Esophagus muscularis mucosa (tissue), 4 donors: ENCODE measurements around the gene ALDH8A1. TPM values are rescaled to one million over a fixed set of nuclear protein-coding genes. Genes with fewer than 3 reads are reported as not detected.
A peak's percentile ranks its signal among the peaks of the same experiment; 100 is the strongest.

Source experiments
- DNase-seq: peaks from one replicate; pipeline ENCODE4 v3.0.0-alpha.2; 2017; ENCODE audit errors: extremely low spot score
- H3K27ac ChIP-seq, 4 donors: fragments of 200-600 bp; sonication (generic); replicated peaks in 1 of 4; 1 replicate in 3 of 4; 2 replicates in 1 of 4; pipeline ENCODE4 v1.5.1; 2016 to 2019; ENCODE audit warnings: mild to moderate bottlenecking in 1 of 4
- H3K27me3 ChIP-seq, 4 donors: fragments of 200-600 bp; sonication (generic); one replicate each; pipeline versions ENCODE4 v1.5.1 to v1.6.0; 2016 to 2019
- H3K36me3 ChIP-seq, 4 donors: fragments of 200-600 bp; sonication (generic); one replicate each; pipeline ENCODE4 v1.5.1; 2016 to 2019
- H3K4me1 ChIP-seq, 4 donors: fragments of 200-600 bp; sonication (generic); one replicate each; pipeline ENCODE4 v1.5.1; 2016 to 2019
- H3K4me3 ChIP-seq, 4 donors: fragments of 200-600 bp; sonication (generic); 1 replicate in 2 of 4; 2 replicates in 2 of 4; pipeline ENCODE4 v1.5.1; 2016 to 2019; ENCODE audit warnings: mild to moderate bottlenecking in 4 of 4, moderate library complexity in 1 of 4
- H3K9me3 ChIP-seq, 4 donors: fragments of 200-600 bp; sonication (generic); 1 replicate in 3 of 4; 2 replicates in 1 of 4; pipeline ENCODE4 v1.5.1; 2016 to 2019
- EP300 ChIP-seq: sonication (generic); formaldehyde crosslinking; IDR thresholded peaks from one replicate; pipeline ENCODE4 v1.6.1; 2017; ENCODE audit warnings: antibody characterized with exemption
- POLR2A ChIP-seq: fragments of 450-650 bp; IDR thresholded peaks from one replicate; pipeline ENCODE4 v1.6.1; 2017; ENCODE audit warnings: antibody characterized with exemption, moderate library complexity, mild to moderate bottlenecking, low read depth
- POLR2AphosphoS5 ChIP-seq, 2 donors: sonication (generic); formaldehyde crosslinking; IDR thresholded peaks; one replicate each; pipeline ENCODE4 v1.6.1; 2017; ENCODE audit warnings: antibody characterized with exemption in 2 of 2
- WGBS: methylation state at CpG from one replicate; pipeline ENCODE4 v1.1.5; 2018; 5-methylcytosine and 5-hydroxymethylcytosine counted together
- intact Hi-C: fragments of 100-400 bp; cut with DNase I; formaldehyde crosslinking; loops from one replicate; pipeline ENCODE4 v1.15.1; 2023
- total RNA-seq, 4 donors: library from RNA; depleted of rRNA; stranded (reverse); fragments of >200 nt; gene quantifications; one replicate each; pipeline versions ENCODE4 v1.1.0 to v1.2.1, GENCODE V29; 2016
- TF ChIP-seq, protein P1 (sequence below), 3 experiments: fragments of 200-600 bp in 2 of 3; fragments of 450-650 bp in 1 of 3; sonication (generic) in 2 of 3; IDR thresholded peaks; one replicate each; pipeline ENCODE4 v1.5.1; 2017 to 2019; ENCODE audit warnings: antibody characterized with exemption in 3 of 3, mild to moderate bottlenecking in 2 of 3, moderate library complexity in 1 of 3

The ALDH8A1 gene
- total RNA-seq, 4 donors from 2014 or later = 1.2 to 5.0 (median 2.0) TPM

DNA sequence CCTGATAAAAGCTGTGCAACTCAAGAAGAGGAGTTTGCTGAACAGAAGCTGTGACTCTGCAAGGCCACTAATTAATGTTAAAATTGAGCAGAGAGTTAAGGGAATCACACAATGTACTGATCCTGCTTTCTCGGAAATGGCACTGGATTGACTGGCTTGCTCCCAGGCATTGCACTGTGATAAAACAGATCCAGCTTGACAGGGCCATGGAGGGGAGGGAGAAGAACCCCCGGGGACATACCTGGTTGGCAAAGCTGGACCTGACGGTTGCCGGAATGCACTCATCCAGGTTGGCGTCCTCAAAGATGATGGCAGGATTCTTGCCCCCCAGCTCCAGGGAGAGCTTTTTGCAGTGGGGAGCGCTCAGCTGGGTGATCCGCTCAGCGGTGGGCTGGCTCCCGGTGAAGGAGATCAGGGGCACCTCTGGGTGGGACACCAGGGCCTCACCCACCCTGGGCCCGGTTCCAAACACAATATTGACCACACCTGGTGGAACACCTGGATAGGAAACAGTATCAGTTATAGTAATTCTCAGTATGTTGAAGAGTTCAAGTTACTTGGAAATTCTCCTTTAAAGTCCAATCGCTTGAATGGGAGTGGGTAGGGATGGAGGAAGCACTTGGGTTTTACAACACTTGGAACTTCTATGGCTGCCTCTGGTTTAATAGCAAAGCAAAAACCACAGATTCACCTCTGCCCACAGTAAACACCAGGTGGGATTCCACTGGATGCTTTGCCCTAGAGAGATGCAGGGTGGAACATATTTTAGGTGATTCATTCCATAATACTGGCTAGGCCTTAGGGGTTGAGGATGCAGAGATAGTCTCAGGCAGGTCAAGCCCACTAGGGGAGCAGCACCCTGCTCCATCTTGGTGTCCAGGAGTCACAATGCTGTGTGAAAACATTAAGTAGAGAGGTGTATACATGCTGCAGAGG lies 17.1 kb downstream of the ALDH8A1 start:
- intact Hi-C loops = no loop called here
- peak in 1 of 2 donors; percentile 37 for TF ChIP-seq POLR2AphosphoS5 (IDR thresholded peaks at IDR 0.05)
- no peak for TF ChIP-seq POLR2A
- H3K27ac ChIP-seq = peak overlapping the region in 1 of 4 donors; percentile 20
- H3K36me3 ChIP-seq = peaks cover 0 to 18% (median 0%) of the 10 kb centered on the region in 4 donors
- peak; percentile 84 for DNase-seq
- H3K27me3 ChIP-seq = no peaks in the 10 kb centered on the region
- no peaks in the 10 kb centered on the region for H3K9me3 ChIP-seq
- H3K4me1 ChIP-seq = peaks cover 0 to 18% (median 12%) of the 10 kb centered on the region in 4 donors
- no peak overlapping the region for H3K4me3 ChIP-seq
- WGBS = 96% methylated on average over 11 of the region's 11 CpGs

DNA sequence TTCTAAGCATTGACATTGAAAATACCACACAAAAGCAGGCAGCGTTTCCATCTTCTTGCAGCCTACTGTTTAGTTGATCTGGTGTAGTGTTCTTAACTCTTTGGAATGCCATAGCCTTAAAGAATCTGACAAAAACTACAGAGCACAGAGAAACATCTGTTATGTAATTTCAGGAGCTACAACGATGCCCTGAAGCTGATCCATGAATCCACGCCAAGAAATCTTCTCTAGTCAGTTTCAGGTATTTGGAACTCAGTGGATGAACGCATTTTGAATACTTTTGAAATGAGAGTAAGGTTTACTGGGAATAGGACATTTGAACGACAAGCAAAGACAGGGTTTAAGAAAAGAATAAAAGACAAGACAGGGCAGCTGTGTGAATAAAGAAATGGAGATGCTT lies 17.8 kb downstream of the ALDH8A1 start:
- Histone ChIP-seq H3K4me3 (no peak overlapping the region), H3K27me3 (no peaks in the 10 kb centered on the region), H3K9me3 (no peaks in the 10 kb centered on the region), H3K36me3 (peaks cover 0 to 20% (median 0%) of the 10 kb centered on the region in 4 donors), H3K4me1 (peaks cover 0 to 11% (median 5%) of the 10 kb centered on the region in 4 donors), H3K27ac (peak overlapping the region in 1 of 4 donors; percentile 20)
- DNase-seq = peak; percentile 34
- WGBS = 73% methylated on average over 5 of the region's 5 CpGs
- TF ChIP-seq POLR2AphosphoS5 (IDR thresholded peaks at IDR 0.05) (no peak), EP300 (no peak), POLR2A (no peak)
- TF ChIP-seq, protein P1, sequence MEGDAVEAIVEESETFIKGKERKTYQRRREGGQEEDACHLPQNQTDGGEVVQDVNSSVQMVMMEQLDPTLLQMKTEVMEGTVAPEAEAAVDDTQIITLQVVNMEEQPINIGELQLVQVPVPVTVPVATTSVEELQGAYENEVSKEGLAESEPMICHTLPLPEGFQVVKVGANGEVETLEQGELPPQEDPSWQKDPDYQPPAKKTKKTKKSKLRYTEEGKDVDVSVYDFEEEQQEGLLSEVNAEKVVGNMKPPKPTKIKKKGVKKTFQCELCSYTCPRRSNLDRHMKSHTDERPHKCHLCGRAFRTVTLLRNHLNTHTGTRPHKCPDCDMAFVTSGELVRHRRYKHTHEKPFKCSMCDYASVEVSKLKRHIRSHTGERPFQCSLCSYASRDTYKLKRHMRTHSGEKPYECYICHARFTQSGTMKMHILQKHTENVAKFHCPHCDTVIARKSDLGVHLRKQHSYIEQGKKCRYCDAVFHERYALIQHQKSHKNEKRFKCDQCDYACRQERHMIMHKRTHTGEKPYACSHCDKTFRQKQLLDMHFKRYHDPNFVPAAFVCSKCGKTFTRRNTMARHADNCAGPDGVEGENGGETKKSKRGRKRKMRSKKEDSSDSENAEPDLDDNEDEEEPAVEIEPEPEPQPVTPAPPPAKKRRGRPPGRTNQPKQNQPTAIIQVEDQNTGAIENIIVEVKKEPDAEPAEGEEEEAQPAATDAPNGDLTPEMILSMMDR (IDR thresholded peaks at IDR 0.05) = no peak
- intact Hi-C loops = no loop called here

DNA sequence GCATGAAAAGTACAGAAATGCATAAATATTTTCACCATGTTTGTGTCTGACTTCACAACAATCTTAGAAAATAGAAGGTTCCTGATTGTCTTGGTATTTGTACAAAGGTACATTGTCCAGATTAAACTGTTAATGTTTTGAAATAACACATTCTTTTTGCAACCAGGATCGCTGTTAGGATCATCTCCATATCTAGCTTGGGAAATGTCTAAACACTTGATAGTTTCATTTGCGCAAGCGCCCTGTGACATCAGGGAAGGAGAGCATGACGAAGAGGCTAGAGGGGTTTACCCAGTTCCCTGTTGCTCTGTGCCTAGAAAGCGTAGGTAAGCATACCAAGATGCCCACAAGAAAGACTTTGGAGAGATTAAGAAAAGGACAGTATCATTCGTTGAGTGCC lies 19.4 kb downstream of the ALDH8A1 start:
- TF ChIP-seq EP300 (no peak), POLR2A (no peak), POLR2AphosphoS5 (IDR thresholded peaks at IDR 0.05) (no peak)
- TF ChIP-seq, protein P1 (IDR thresholded peaks at IDR 0.05) = no peak
- intact Hi-C loops = no loop called here
- no peaks in the 10 kb centered on the region for H3K9me3 ChIP-seq
- H3K27me3 ChIP-seq = no peaks in the 10 kb centered on the region
- H3K27ac ChIP-seq = no peak overlapping the region
- DNase-seq = no peak
- WGBS = 96% methylated on average over 6 of the region's 6 CpGs
- peaks cover 0 to 5% (median 0%) of the 10 kb centered on the region in 4 donors for H3K4me1 ChIP-seq
- H3K36me3 ChIP-seq = peaks cover 0 to 20% (median 0%) of the 10 kb centered on the region in 4 donors
- H3K4me3 ChIP-seq = no peak overlapping the region

DNA sequence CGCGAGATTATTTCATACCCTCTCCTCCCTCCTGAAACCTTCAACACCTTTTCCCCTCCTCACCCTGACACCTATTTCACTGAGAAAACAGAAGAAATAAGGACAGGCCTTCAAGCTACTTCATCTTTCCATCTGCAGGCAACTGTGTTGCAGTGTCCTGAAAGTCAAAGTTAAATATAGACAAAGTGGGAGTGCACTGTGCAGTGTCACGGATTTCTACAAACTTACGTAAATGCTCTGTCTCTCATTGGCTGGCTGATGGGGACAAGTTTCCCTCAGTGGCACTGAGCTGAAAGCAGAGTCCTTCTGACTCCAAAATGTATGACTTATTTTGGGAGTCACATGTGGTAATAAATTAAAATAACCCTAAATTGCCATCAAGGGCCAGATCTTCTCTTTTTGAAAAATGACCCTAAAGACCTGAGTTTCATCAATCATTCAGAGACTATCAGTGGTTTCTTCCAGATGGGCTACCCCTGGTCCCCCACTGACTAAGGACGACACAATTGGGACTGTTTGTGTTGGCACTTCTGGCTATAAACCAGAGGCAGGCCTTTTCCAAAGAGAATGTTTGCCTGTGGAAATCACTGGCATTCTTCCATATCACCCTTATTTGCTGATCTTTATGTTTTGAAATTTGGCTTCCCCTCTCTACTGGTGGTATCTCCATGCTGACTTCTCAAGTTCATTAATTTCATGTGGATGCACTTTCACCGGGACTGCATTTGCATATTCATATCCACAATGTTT lies 21.6 kb downstream of the ALDH8A1 start:
- Histone ChIP-seq H3K27me3 (no peaks in the 10 kb centered on the region), H3K36me3 (peaks cover 0 to 20% (median 0%) of the 10 kb centered on the region in 4 donors), H3K4me3 (no peak overlapping the region), H3K27ac (no peak overlapping the region), H3K4me1 (peaks cover 0 to 5% (median 0%) of the 10 kb centered on the region in 4 donors), H3K9me3 (no peaks in the 10 kb centered on the region)
- TF ChIP-seq, protein P1 (IDR thresholded peaks at IDR 0.05) = no peak
- TF ChIP-seq POLR2A = no peak
- TF ChIP-seq POLR2AphosphoS5 (IDR thresholded peaks at IDR 0.05) = no peak
- no peak for TF ChIP-seq EP300
- 89% methylated on average over 6 of the region's 6 CpGs for WGBS
- DNase-seq = no peak
- intact Hi-C loops = no loop called here

DNA sequence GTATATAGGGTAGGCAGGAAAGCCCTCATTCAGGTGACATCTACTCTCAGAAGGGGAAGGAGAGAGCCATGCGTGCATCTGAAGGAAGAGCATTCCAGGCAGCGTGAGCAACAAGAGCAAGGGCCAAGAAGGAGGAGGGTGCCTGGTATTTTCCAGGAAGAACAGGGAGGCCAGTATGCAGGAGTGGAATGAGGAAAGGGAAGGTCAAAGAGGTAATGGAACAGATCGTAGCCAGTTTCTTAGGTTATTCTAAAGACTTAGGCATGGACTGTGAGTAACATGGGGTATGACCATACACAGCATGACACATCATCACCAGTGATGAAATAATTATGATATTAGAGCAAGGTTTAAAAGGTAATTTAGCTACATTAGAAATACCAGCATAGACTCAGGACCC lies 24.1 kb downstream of the ALDH8A1 start:
- TF ChIP-seq POLR2AphosphoS5 (IDR thresholded peaks at IDR 0.05) (no peak), EP300 (no peak), POLR2A (no peak)
- TF ChIP-seq, protein P1 (IDR thresholded peaks at IDR 0.05) = no peak
- 85% methylated on average over 3 of the region's 3 CpGs for WGBS
- no peaks in the 10 kb centered on the region for H3K9me3 ChIP-seq
- H3K27ac ChIP-seq = no peak overlapping the region
- no peak overlapping the region for H3K4me3 ChIP-seq
- H3K27me3 ChIP-seq = no peaks in the 10 kb centered on the region
- no peaks in the 10 kb centered on the region for H3K4me1 ChIP-seq
- no peak for DNase-seq
- intact Hi-C loops = no loop called here
- peaks cover 0 to 17% (median 0%) of the 10 kb centered on the region in 4 donors for H3K36me3 ChIP-seq
